Astrocyte (in vitro differentiated cells and primary cell): ENCODE data around the gene KRTAP3-3. TPM values are rescaled to one million over a fixed set of nuclear protein-coding genes. Genes with fewer than 3 reads are reported as not detected.
A peak's percentile ranks its signal among the peaks of the same experiment; 100 is the strongest.

ENCODE experiments used
- DNase-seq: peaks from one replicate; pipeline ENCODE4 v3.0.0-alpha.2; 2010; ENCODE audit warnings: low read depth
- FAIRE-seq: peaks from 2 replicates; lab custom pipeline; 2011; peaks lifted over from hg19 to GRCh38; lab: Jason Lieb, UNC
- H2AFZ ChIP-seq: 2 replicates; pipeline ENCODE4 v1.6.0; 2012; ENCODE audit warnings: low read depth, low read length, inconsistent platforms
- H3K27ac ChIP-seq: 2 replicates; pipeline ENCODE4 v1.5.1; 2011; ENCODE audit warnings: low read depth, low read length, inconsistent platforms
- H3K27me3 ChIP-seq: 2 replicates; pipeline ENCODE4 v1.6.0; 2011; ENCODE audit warnings: low read length, inconsistent platforms; ENCODE audit not compliant: insufficient read depth
- H3K36me3 ChIP-seq: 2 replicates; pipeline ENCODE4 v1.5.1; 2011; ENCODE audit warnings: low read length, inconsistent platforms; ENCODE audit not compliant: insufficient read depth
- H3K4me1 ChIP-seq: 2 replicates; pipeline ENCODE4 v1.5.1; 2011; ENCODE audit warnings: low read length, inconsistent platforms; ENCODE audit not compliant: insufficient read depth
- H3K4me2 ChIP-seq: 2 replicates; pipeline ENCODE4 v1.6.0; 2012; ENCODE audit warnings: low read length, inconsistent platforms
- H3K4me3 ChIP-seq: 2 replicates; pipeline ENCODE4 v1.5.1; 2011; ENCODE audit warnings: low read depth, mild to moderate bottlenecking, low read length, inconsistent platforms; ENCODE audit not compliant: insufficient read depth
- H3K79me2 ChIP-seq: 2 replicates; pipeline ENCODE4 v1.6.0; 2012; ENCODE audit warnings: mild to moderate bottlenecking, low read length, inconsistent platforms; ENCODE audit not compliant: insufficient read depth
- H3K9ac ChIP-seq: 2 replicates; pipeline ENCODE4 v1.6.0; 2012; ENCODE audit warnings: mild to moderate bottlenecking, low read length, inconsistent platforms
- H3K9me3 ChIP-seq: 2 replicates; pipeline ENCODE4 v1.5.1; 2012; ENCODE audit warnings: low read depth, mild to moderate bottlenecking, low read length, inconsistent platforms; ENCODE audit not compliant: insufficient read depth
- H4K20me1 ChIP-seq: 2 replicates; pipeline ENCODE4 v1.6.0; 2012; ENCODE audit warnings: low read length, inconsistent platforms; ENCODE audit not compliant: insufficient read depth
- H3K27ac Mint-ChIP-seq: one replicate; pipeline ENCODE4 v1.8.0; 2021; ENCODE audit warnings: mild to moderate bottlenecking, mixed read lengths; ENCODE audit not compliant: unreplicated experiment
- H3K27me3 Mint-ChIP-seq: one replicate; pipeline ENCODE4 v1.8.0; 2021; ENCODE audit warnings: low read depth, mixed read lengths; ENCODE audit not compliant: unreplicated experiment
- H3K36me3 Mint-ChIP-seq: one replicate; pipeline ENCODE4 v1.8.0; 2021; ENCODE audit warnings: low read depth, mixed read lengths; ENCODE audit not compliant: unreplicated experiment
- H3K4me1 Mint-ChIP-seq: one replicate; pipeline ENCODE4 v1.8.0; 2021; ENCODE audit warnings: low read depth, mixed read lengths; ENCODE audit not compliant: unreplicated experiment
- H3K4me3 Mint-ChIP-seq: one replicate; pipeline ENCODE4 v1.8.0; 2021; ENCODE audit warnings: mild to moderate bottlenecking, moderate library complexity, mixed read lengths; ENCODE audit not compliant: unreplicated experiment
- H3K9me3 Mint-ChIP-seq: one replicate; pipeline ENCODE4 v1.8.0; 2021; ENCODE audit warnings: mild to moderate bottlenecking, mixed read lengths; ENCODE audit not compliant: unreplicated experiment
- CTCF ChIP-seq: IDR thresholded peaks from 2 replicates; pipeline ENCODE4 v1.5.1; 2011; ENCODE audit warnings: low read depth, mild to moderate bottlenecking, inconsistent platforms, low read length, moderate library complexity; ENCODE audit not compliant: insufficient read depth
- EZH2 ChIP-seq: IDR thresholded peaks from 2 replicates; pipeline ENCODE4 v1.6.1; 2012; ENCODE audit warnings: mild to moderate bottlenecking, low read length, inconsistent platforms; ENCODE audit not compliant: insufficient read depth
- total RNA-seq: library from RNA; stranded (reverse); gene quantifications from 2 replicates; pipeline ENCODE4 v1.2.1, GENCODE V29; 2021

KRTAP3-3 gene
- total RNA-seq, 1 donor from 2014 or later, result not detected

GRCh38 chr17:40952154-40952553, 41.8 kb downstream of the KRTAP3-3 start:
- Histone ChIP-seq H3K9me3 (no peaks in the 10 kb centered on the region), H3K27me3 (no peaks in the 10 kb centered on the region), H3K4me2 (no peak overlapping the region), H3K4me3 (no peak overlapping the region), H3K4me1 (peaks cover 39% of the 10 kb centered on the region), H3K36me3 (no peaks in the 10 kb centered on the region), H3K79me2 (no peaks in the 10 kb centered on the region), H3K9ac (peak overlapping the region; percentile 64), H3K27ac (peak overlapping the region; percentile 92), H2AFZ (no peak overlapping the region), H4K20me1 (no peaks in the 10 kb centered on the region)
- peak overlapping the region; percentile 36 for H3K27ac Mint-ChIP-seq
- no peaks in the 10 kb centered on the region for H3K9me3 Mint-ChIP-seq
- no peak for FAIRE-seq
- TF ChIP-seq CTCF (no peak), EZH2 (no peak)
- no peak overlapping the region for H3K4me3 Mint-ChIP-seq
- H3K4me1 Mint-ChIP-seq, result peaks cover 44% of the 10 kb centered on the region
- no peaks in the 10 kb centered on the region for H3K27me3 Mint-ChIP-seq
- no peaks in the 10 kb centered on the region for H3K36me3 Mint-ChIP-seq
- DNase-seq, result no peak

GRCh38 chr17:40951011-40951622, 42.8 kb downstream of the KRTAP3-3 start:
- no peaks in the 10 kb centered on the region for H3K27me3 Mint-ChIP-seq
- TF ChIP-seq EZH2 (no peak), CTCF (no peak)
- H3K36me3 Mint-ChIP-seq, result no peaks in the 10 kb centered on the region
- H3K27ac Mint-ChIP-seq, result no peak overlapping the region
- Histone ChIP-seq H3K4me2 (no peak overlapping the region), H2AFZ (no peak overlapping the region), H4K20me1 (no peaks in the 10 kb centered on the region), H3K4me3 (no peak overlapping the region), H3K79me2 (no peaks in the 10 kb centered on the region), H3K27ac (no peak overlapping the region), H3K9ac (no peak overlapping the region), H3K27me3 (no peaks in the 10 kb centered on the region), H3K4me1 (peaks cover 31% of the 10 kb centered on the region), H3K9me3 (no peaks in the 10 kb centered on the region), H3K36me3 (no peaks in the 10 kb centered on the region)
- DNase-seq, result peak; percentile 68
- H3K4me3 Mint-ChIP-seq, result no peak overlapping the region
- peak; percentile 50 for FAIRE-seq
- peaks cover 35% of the 10 kb centered on the region for H3K4me1 Mint-ChIP-seq
- no peaks in the 10 kb centered on the region for H3K9me3 Mint-ChIP-seq

- no peak overlapping the region for H3K27ac Mint-ChIP-seq
These were observed 43.8 kb downstream of the KRTAP3-3 start for GRCh38 chr17:40950176-40950575.

More at GRCh38 chr17:40950176-40950575, 43.8 kb downstream of the KRTAP3-3 start:
- no peaks in the 10 kb centered on the region for H4K20me1 ChIP-seq
- no peak for FAIRE-seq
- no peak overlapping the region for H3K4me3 Mint-ChIP-seq
- H3K27me3 Mint-ChIP-seq, result no peaks in the 10 kb centered on the region
- no peaks in the 10 kb centered on the region for H3K79me2 ChIP-seq
- no peak overlapping the region for H3K4me3 ChIP-seq
- no peaks in the 10 kb centered on the region for H3K27me3 ChIP-seq
- H3K9me3 ChIP-seq, result no peaks in the 10 kb centered on the region
- no peaks in the 10 kb centered on the region for H3K36me3 Mint-ChIP-seq
- no peak for TF ChIP-seq EZH2
- H3K27ac ChIP-seq, result no peak overlapping the region
- no peaks in the 10 kb centered on the region for H3K36me3 ChIP-seq
- peaks cover 29% of the 10 kb centered on the region for H3K4me1 Mint-ChIP-seq
- peaks cover 29% of the 10 kb centered on the region for H3K4me1 ChIP-seq
- H3K9ac ChIP-seq, result no peak overlapping the region
- H3K9me3 Mint-ChIP-seq, result no peaks in the 10 kb centered on the region
- H2AFZ ChIP-seq, result no peak overlapping the region
- H3K4me2 ChIP-seq, result no peak overlapping the region
- DNase-seq, result no peak
